Breast epithelium (tissue), 3 donors: Measurements from ENCODE around the gene VSTM2B.

Source experiments
- POLR2A ChIP-seq: fragments of 450-650 bp; IDR thresholded peaks from one replicate; pipeline ENCODE4 v1.6.1; 2016; ENCODE audit warnings: antibody characterized with exemption, mild to moderate bottlenecking, moderate library complexity
- TF ChIP-seq, protein P1 (sequence below), 3 donors: fragments of 450-650 bp; IDR thresholded peaks; one replicate each; pipeline ENCODE4 v1.5.1; 2016 to 2017; ENCODE audit warnings: antibody characterized with exemption in 3 of 3, mild to moderate bottlenecking in 3 of 3, moderate library complexity in 3 of 3

DNA sequence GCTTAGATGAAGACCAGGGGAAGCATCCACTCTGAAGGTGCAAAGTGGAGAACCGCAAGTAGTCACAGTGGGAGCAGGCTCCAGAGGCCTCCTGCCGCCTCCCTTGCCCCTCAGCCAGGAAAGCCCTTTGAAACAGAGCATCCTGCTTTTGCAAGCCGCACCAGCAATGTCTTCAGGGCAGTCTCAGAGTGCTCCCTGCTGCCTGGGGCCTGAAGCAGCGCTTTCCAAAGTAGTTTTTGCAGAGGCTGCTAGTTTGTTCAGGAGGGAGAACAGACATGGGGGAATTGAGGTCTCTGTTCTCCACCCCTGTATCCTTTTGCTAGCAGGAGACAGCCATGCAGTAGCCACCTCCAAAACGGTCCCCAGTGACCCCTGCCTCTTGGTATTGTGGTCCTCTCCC, 64.5 kb downstream of the VSTM2B start:
- TF ChIP-seq, protein P1, sequence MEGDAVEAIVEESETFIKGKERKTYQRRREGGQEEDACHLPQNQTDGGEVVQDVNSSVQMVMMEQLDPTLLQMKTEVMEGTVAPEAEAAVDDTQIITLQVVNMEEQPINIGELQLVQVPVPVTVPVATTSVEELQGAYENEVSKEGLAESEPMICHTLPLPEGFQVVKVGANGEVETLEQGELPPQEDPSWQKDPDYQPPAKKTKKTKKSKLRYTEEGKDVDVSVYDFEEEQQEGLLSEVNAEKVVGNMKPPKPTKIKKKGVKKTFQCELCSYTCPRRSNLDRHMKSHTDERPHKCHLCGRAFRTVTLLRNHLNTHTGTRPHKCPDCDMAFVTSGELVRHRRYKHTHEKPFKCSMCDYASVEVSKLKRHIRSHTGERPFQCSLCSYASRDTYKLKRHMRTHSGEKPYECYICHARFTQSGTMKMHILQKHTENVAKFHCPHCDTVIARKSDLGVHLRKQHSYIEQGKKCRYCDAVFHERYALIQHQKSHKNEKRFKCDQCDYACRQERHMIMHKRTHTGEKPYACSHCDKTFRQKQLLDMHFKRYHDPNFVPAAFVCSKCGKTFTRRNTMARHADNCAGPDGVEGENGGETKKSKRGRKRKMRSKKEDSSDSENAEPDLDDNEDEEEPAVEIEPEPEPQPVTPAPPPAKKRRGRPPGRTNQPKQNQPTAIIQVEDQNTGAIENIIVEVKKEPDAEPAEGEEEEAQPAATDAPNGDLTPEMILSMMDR (IDR thresholded peaks at IDR 0.05): no peak
- TF ChIP-seq POLR2A: no peak
